ENCODE data around the gene NFATC4. TPM values are rescaled to one million over a fixed set of nuclear protein-coding genes. Genes with fewer than 3 reads are reported as not detected.
A peak's percentile ranks its signal among the peaks of the same experiment; 100 is the strongest.

NFATC4 gene
- total RNA-seq, 1 experiment from 2014 or later: 39.3 TPM

GRCh38 chr14:24414732-24415420 is 46.9 kb downstream of the NFATC4 start:
- DNase-seq: no peak
- H3K4me1 ChIP-seq: no peaks in the 10 kb centered on the region
- no peaks in the 10 kb centered on the region for H3K27me3 ChIP-seq
- H3K36me3 ChIP-seq: no peaks in the 10 kb centered on the region
- H3K27ac ChIP-seq: no peak overlapping the region
- no peaks in the 10 kb centered on the region for H3K9me3 ChIP-seq (replicated peaks)
- H3K4me3 ChIP-seq: no peak overlapping the region

GRCh38 chr14:24415421-24416253 is 47.7 kb downstream of the NFATC4 start:
- H3K27ac ChIP-seq: no peak overlapping the region
- no peaks in the 10 kb centered on the region for H3K36me3 ChIP-seq
- no peak overlapping the region for H3K4me3 ChIP-seq
- no peaks in the 10 kb centered on the region for H3K9me3 ChIP-seq (replicated peaks)
- no peaks in the 10 kb centered on the region for H3K4me1 ChIP-seq
- DNase-seq: no peak
- no peaks in the 10 kb centered on the region for H3K27me3 ChIP-seq

GRCh38 chr14:24416254-24416931 is 48.4 kb downstream of the NFATC4 start:
- H3K27ac ChIP-seq: no peak overlapping the region
- no peaks in the 10 kb centered on the region for H3K4me1 ChIP-seq
- H3K4me3 ChIP-seq: no peak overlapping the region
- H3K36me3 ChIP-seq: no peaks in the 10 kb centered on the region
- DNase-seq: no peak
- no peaks in the 10 kb centered on the region for H3K9me3 ChIP-seq (replicated peaks)
- no peaks in the 10 kb centered on the region for H3K27me3 ChIP-seq

- H3K4me3 ChIP-seq: no peak overlapping the region
- H3K27ac ChIP-seq: no peak overlapping the region
- H3K4me1 ChIP-seq: no peaks in the 10 kb centered on the region
- no peaks in the 10 kb centered on the region for H3K9me3 ChIP-seq (replicated peaks)
- no peaks in the 10 kb centered on the region for H3K36me3 ChIP-seq
- H3K27me3 ChIP-seq: no peaks in the 10 kb centered on the region
- DNase-seq: no peak
These were observed 49.1 kb downstream of the NFATC4 start for GRCh38 chr14:24416932-24417619.

- Histone ChIP-seq H3K27me3 (no peaks in the 10 kb centered on the region), H3K9me3 (replicated peaks) (no peaks in the 10 kb centered on the region), H3K4me3 (no peak overlapping the region), H3K27ac (no peak overlapping the region), H3K4me1 (no peaks in the 10 kb centered on the region), H3K36me3 (no peaks in the 10 kb centered on the region)
- DNase-seq: no peak
These were observed 50.0 kb downstream of the NFATC4 start for GRCh38 chr14:24417832-24418491.

GRCh38 chr14:24418492-24418873 is 50.5 kb downstream of the NFATC4 start:
- no peaks in the 10 kb centered on the region for H3K36me3 ChIP-seq
- DNase-seq: no peak
- no peaks in the 10 kb centered on the region for H3K9me3 ChIP-seq (replicated peaks)
- H3K27ac ChIP-seq: no peak overlapping the region
- H3K4me1 ChIP-seq: no peaks in the 10 kb centered on the region
- no peak overlapping the region for H3K4me3 ChIP-seq
- no peaks in the 10 kb centered on the region for H3K27me3 ChIP-seq

- Histone ChIP-seq H3K36me3 (no peaks in the 10 kb centered on the region), H3K27me3 (no peaks in the 10 kb centered on the region), H3K9me3 (replicated peaks) (no peaks in the 10 kb centered on the region), H3K27ac (no peak overlapping the region), H3K4me1 (no peaks in the 10 kb centered on the region), H3K4me3 (no peak overlapping the region)
- no peak for DNase-seq
These were observed 54.3 kb downstream of the NFATC4 start for GRCh38 chr14:24422261-24422660.

- H3K36me3 ChIP-seq: no peaks in the 10 kb centered on the region
- no peak overlapping the region for H3K27ac ChIP-seq
- no peak overlapping the region for H3K4me3 ChIP-seq
- no peaks in the 10 kb centered on the region for H3K27me3 ChIP-seq
- H3K9me3 ChIP-seq (replicated peaks): no peaks in the 10 kb centered on the region
- DNase-seq: no peak
- no peaks in the 10 kb centered on the region for H3K4me1 ChIP-seq
These were observed 55.0 kb downstream of the NFATC4 start for GRCh38 chr14:24422694-24423601.

GRCh38 chr14:24425704-24426103 is 57.7 kb downstream of the NFATC4 start:
- H3K4me1 ChIP-seq: no peaks in the 10 kb centered on the region
- no peaks in the 10 kb centered on the region for H3K27me3 ChIP-seq
- no peaks in the 10 kb centered on the region for H3K9me3 ChIP-seq (replicated peaks)
- no peak overlapping the region for H3K4me3 ChIP-seq
- no peak overlapping the region for H3K27ac ChIP-seq
- no peaks in the 10 kb centered on the region for H3K36me3 ChIP-seq
- DNase-seq: peak in 1 of 2 experiments; percentile 36

GRCh38 chr14:24426150-24426911 is 58.3 kb downstream of the NFATC4 start:
- no peaks in the 10 kb centered on the region for H3K27me3 ChIP-seq
- no peaks in the 10 kb centered on the region for H3K9me3 ChIP-seq (replicated peaks)
- H3K4me1 ChIP-seq: no peaks in the 10 kb centered on the region
- H3K4me3 ChIP-seq: no peak overlapping the region
- H3K27ac ChIP-seq: no peak overlapping the region
- no peaks in the 10 kb centered on the region for H3K36me3 ChIP-seq
- no peak for DNase-seq

- no peak for DNase-seq
- no peak overlapping the region for H3K27ac ChIP-seq
- no peaks in the 10 kb centered on the region for H3K9me3 ChIP-seq (replicated peaks)
- H3K4me1 ChIP-seq: no peaks in the 10 kb centered on the region
- H3K4me3 ChIP-seq: no peak overlapping the region
- no peaks in the 10 kb centered on the region for H3K27me3 ChIP-seq
- H3K36me3 ChIP-seq: no peaks in the 10 kb centered on the region
These were observed 59.0 kb downstream of the NFATC4 start for GRCh38 chr14:24426912-24427536.

GRCh38 chr14:24427537-24428508 is 59.8 kb downstream of the NFATC4 start:
- Histone ChIP-seq H3K36me3 (no peaks in the 10 kb centered on the region), H3K27me3 (no peaks in the 10 kb centered on the region), H3K9me3 (replicated peaks) (no peaks in the 10 kb centered on the region), H3K27ac (no peak overlapping the region), H3K4me1 (no peaks in the 10 kb centered on the region), H3K4me3 (no peak overlapping the region)
- DNase-seq: no peak
